WTC11 (cell line): ENCODE results near the gene LANCL2.

ENCODE experiments used
- CBFB ChIP-seq: sonication (generic); formaldehyde crosslinking; IDR thresholded peaks from 2 replicates; pipeline ENCODE4 v1.8.1; 2022; ENCODE audit warnings: mild to moderate bottlenecking, low read depth, missing genetic modification reagents
- CTCF ChIP-seq: fragments of 200-600 bp; IDR thresholded peaks from 2 replicates; pipeline ENCODE4 v1.8.0; 2022; ENCODE audit warnings: antibody characterized with exemption
- NR2C2 ChIP-seq: sonication (generic); formaldehyde crosslinking; IDR thresholded peaks from 2 replicates; pipeline ENCODE4 v1.8.0; 2022; ENCODE audit warnings: mild to moderate bottlenecking, missing genetic modification reagents
- NR3C1 ChIP-seq: sonication (generic); formaldehyde crosslinking; conservative IDR thresholded peaks from 2 replicates; pipeline ENCODE4 v1.8.1; 2023; ENCODE audit warnings: low read depth, mild to moderate bottlenecking, missing genetic modification reagents
- TEAD4 ChIP-seq: sonication (generic); formaldehyde crosslinking; IDR thresholded peaks from 2 replicates; pipeline ENCODE4 v1.8.0; 2022; ENCODE audit warnings: mild to moderate bottlenecking, missing genetic modification reagents
- TP53 ChIP-seq: sonication (generic); formaldehyde crosslinking; IDR thresholded peaks from 2 replicates; pipeline ENCODE4 v1.8.1; 2023; ENCODE audit warnings: mild to moderate bottlenecking, missing genetic modification reagents
- ZBTB43 ChIP-seq: sonication (generic); formaldehyde crosslinking; IDR thresholded peaks from 2 replicates; pipeline ENCODE4 v1.8.1; 2023; ENCODE audit warnings: mild to moderate bottlenecking, missing genetic modification reagents
- TF ChIP-seq, protein P1 (sequence below): sonication (generic); formaldehyde crosslinking; IDR thresholded peaks from 2 replicates; pipeline ENCODE4 v1.8.0; 2022; ENCODE audit warnings: mild to moderate bottlenecking, missing genetic modification reagents
- TF ChIP-seq, protein P2 (sequence below): sonication (generic); formaldehyde crosslinking; conservative IDR thresholded peaks from 2 replicates; pipeline ENCODE4 v1.8.1; 2022; ENCODE audit warnings: mild to moderate bottlenecking, missing genetic modification reagents

GRCh38 chr7:55411844-55412243 lies 46.7 kb downstream of the LANCL2 start:
- TF ChIP-seq CTCF: no peak
- TF ChIP-seq TP53 (CRISPR knock-in tag): no peak
- TF ChIP-seq TEAD4 (CRISPR knock-in tag): no peak
- TF ChIP-seq, protein P1, sequence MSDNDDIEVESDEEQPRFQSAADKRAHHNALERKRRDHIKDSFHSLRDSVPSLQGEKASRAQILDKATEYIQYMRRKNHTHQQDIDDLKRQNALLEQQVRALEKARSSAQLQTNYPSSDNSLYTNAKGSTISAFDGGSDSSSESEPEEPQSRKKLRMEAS (CRISPR knock-in tag): no peak
- TF ChIP-seq, protein P2, sequence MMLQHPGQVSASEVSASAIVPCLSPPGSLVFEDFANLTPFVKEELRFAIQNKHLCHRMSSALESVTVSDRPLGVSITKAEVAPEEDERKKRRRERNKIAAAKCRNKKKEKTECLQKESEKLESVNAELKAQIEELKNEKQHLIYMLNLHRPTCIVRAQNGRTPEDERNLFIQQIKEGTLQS (CRISPR knock-in tag): no peak
- TF ChIP-seq CBFB (CRISPR knock-in tag): no peak
- TF ChIP-seq ZBTB43 (CRISPR knock-in tag): no peak
- TF ChIP-seq NR2C2 (CRISPR knock-in tag): no peak
- no peak for TF ChIP-seq NR3C1 (CRISPR knock-in tag)
